Right renal pelvis (tissue), 4 donors: ENCODE results near the gene CHST5. TPM values are rescaled to one million over a fixed set of nuclear protein-coding genes. Genes with fewer than 3 reads are reported as not detected.

ENCODE experiments used
- DNase-seq, 4 donors: peaks; one replicate each; pipeline ENCODE4 v3.0.0-alpha.2; 2013; ENCODE audit warnings: low read depth in 4 of 4, low spot score in 3 of 4, missing footprints in 1 of 4
- polyA plus RNA-seq, 4 donors: library from polyadenylated mRNA; unstranded; fragments of 120-200 nt; gene quantifications; one replicate each; pipeline ENCODE4 v1.2.1, GENCODE V29; 2013; ENCODE audit not compliant: insufficient read length in 4 of 4

CHST5 gene
- polyA plus RNA-seq, 4 donors, result 0.38 to 1.2 (median 0.56) TPM

DNA sequence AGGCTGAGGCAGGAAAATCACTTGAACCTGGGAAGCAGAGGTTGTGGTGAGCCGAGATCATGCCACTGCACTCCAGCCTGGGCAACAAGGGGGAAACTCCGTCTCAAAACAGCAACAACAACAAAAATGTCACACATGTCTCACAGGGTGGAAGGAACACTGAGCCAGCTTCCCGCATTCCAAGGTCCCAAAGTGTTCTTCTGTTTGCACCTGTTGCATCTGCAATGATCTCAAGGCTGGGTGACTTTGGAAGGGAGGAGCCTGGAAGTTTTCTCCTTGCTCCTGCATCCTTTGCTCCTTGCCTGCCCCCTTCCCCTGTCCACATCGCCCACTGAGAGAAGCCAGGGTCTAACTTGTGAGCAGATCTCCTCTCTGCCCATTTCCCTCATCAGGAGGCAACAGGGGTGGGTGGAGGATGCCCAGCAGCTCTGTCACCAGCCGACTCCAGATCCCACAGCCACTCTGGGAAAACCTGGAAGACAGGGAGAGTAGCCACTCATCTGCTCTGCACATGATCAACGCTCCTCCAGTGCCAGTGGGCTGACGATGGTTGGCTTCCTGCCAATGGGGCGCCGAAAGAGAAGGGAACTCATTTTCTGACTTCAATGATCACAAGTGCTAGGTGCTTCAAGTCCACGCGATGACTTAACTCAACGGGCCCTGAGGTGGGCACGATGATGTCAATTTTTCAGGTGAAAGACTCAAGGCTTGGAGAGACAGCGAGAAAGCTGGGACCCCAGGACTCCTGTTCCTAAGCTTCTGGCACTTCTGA is 53.3 kb downstream of the CHST5 start:
- no peak for DNase-seq

DNA sequence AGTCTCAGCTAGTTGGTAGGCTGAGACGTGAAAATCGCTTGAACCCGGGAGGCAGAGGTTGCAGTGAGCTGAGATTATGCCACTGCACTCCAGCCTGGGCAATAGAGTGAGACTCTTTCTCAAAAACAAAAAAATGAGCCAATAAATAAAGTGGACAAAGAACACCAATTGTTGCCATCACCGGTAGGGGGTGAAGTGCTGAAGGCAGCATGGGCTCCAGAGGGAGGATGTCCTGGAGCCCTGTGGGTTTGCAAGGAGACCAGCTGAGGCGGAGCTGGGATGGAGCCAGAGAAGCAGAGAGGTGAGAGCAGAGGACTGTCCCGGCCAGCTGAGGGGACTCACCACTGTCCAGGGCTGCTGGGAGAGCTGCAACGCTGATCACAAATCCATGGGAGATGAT is 54.4 kb downstream of the CHST5 start:
- no peak for DNase-seq

DNA sequence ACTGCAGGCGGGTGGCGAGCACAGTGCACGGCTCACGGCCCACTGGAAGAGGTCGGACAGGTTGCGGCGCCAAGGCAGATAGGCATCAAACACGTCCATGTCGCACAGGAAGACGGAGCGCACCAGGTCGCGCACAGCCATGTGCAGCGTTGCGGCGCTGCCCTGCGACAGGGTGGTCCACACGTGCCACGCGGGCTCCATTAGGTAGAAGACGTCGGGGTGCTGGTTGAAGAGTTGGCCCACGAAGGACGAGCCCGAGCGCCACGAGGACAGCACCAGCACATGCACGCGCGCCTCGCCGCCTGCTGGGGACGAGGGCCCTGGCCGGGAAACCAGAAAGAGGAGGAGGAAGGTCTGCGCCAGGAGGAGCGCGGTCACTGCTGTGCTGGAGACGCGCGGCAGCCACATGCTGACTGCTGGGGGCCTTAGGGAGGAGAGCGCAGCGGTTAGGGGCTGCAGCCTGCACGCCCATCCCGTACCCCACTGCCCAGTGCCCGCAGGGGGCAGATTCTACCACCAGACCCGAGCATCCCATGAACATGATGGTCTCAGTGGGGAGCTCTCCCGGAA is 56.4 kb downstream of the CHST5 start:
- no peak for DNase-seq

Other genes with a start within 250 kb of the CHST5 start
- 100 to 1,000 TPM; 165 to 192 (median 175) TPM for gene CFDP1, start 102.6 kb downstream of the CHST5 start, polyA plus RNA-seq
- gene TMEM170A, start 71.4 kb downstream of the CHST5 start, polyA plus RNA-seq, result 10 to 100 TPM; 33.1 to 43.4 (median 41.0) TPM
- gene CHST6, start 40.7 kb downstream of the CHST5 start, polyA plus RNA-seq, result under 1 TPM; 0.76 to 0.96 (median 0.89) TPM
- 10 to 100 TPM; 18.7 to 21.8 (median 20.3) TPM for gene TMEM231, start 20.1 kb upstream of the CHST5 start, polyA plus RNA-seq
- gene GABARAPL2, start 30.3 kb upstream of the CHST5 start, polyA plus RNA-seq, result 100 to 1,000 TPM; 194 to 206 (median 199) TPM
- gene ADAT1, start 87.2 kb upstream of the CHST5 start, polyA plus RNA-seq, result 10 to 100 TPM; 40.4 to 60.4 (median 47.7) TPM
- 100 to 1,000 TPM; 133 to 153 (median 145) TPM for gene KARS1, start 111.6 kb upstream of the CHST5 start, polyA plus RNA-seq
- 10 to 100 TPM; 85.2 to 91.8 (median 87.3) TPM for gene TERF2IP, start 111.7 kb upstream of the CHST5 start, polyA plus RNA-seq
- gene CPHXL2, start 140.9 kb upstream of the CHST5 start, polyA plus RNA-seq, result under 1 TPM in 1 of 4 donors, not detected in 3; 0.05 TPM
- under 1 TPM in 1 of 4 donors, not detected in 3; 0.05 TPM for gene DUXB, start 165.4 kb upstream of the CHST5 start, polyA plus RNA-seq
- not detected for gene CPHXL, start 190.4 kb upstream of the CHST5 start, polyA plus RNA-seq